Sigmoid colon (tissue), 4 donors: ENCODE results near the gene COL4A2.

Source experiments
- CTCF ChIP-seq, 4 experiments: fragments of 450-650 bp in 3 of 4; fragments of 200-600 bp in 1 of 4; IDR thresholded peaks; one replicate each; pipeline ENCODE4 v1.5.1; 2016 to 2019; ENCODE audit warnings: antibody characterized with exemption in 4 of 4, mild to moderate bottlenecking in 3 of 4, moderate library complexity in 2 of 4
- EP300 ChIP-seq, 4 donors: sonication (generic); formaldehyde crosslinking; IDR thresholded peaks; one replicate each; pipeline ENCODE4 v1.6.1; 2017; ENCODE audit warnings: antibody characterized with exemption in 4 of 4
- POLR2A ChIP-seq, 2 donors: fragments of 450-650 bp; IDR thresholded peaks; one replicate each; pipeline ENCODE4 v1.6.1; 2016; ENCODE audit warnings: antibody characterized with exemption in 2 of 2, mild to moderate bottlenecking in 2 of 2, moderate library complexity in 2 of 2
- POLR2AphosphoS5 ChIP-seq, 4 donors: sonication (generic); formaldehyde crosslinking; IDR thresholded peaks; one replicate each; pipeline ENCODE4 v1.6.1; 2017; ENCODE audit warnings: antibody characterized with exemption in 4 of 4

DNA sequence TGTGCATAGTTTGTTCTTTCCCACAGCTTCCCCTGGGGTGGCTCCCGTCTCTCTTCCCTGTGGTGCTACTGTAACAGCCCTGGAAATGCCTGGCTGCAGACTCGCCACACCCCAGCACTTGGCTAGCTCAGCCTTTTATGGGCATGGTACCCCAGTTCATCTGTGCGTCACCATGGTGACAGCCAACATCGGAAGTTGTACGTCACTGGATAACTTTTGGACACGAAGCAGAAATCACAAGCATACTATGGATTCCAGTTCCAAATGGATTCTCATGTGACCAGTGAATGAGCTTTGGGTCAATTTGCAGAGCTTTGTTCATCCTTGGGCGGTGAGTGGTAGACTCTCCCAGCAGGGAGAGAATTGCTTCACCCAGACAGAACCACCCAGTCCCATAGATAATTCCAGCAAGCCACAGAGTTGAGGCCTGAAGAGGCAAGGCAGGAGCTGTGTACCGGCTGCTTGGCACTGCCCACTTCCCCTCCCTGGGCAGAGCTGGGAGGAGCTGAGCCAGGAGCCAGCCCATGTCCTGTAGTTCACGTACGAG lies 54.4 kb downstream of the COL4A2 start:
- TF ChIP-seq CTCF (IDR thresholded peaks at IDR 0.05) (no peak), POLR2A (IDR thresholded peaks at IDR 0.05) (no peak), POLR2AphosphoS5 (IDR thresholded peaks at IDR 0.05) (peak; percentile 20 to 80 (median 52)), EP300 (IDR thresholded peaks at IDR 0.05) (peak in 3 of 4 donors; percentile 47 to 94 (median 94))
